Measurements from ENCODE around the gene TNNT2. TPM values are rescaled to one million over a fixed set of nuclear protein-coding genes. Genes with fewer than 3 reads are reported as not detected.
A peak's percentile ranks its signal among the peaks of the same experiment; 100 is the strongest.

TNNT2 gene
- total RNA-seq, 1 donor from 2014 or later = not detected

GRCh38 chr1:201344206-201345080 is 33.0 kb downstream of the TNNT2 start:
- Mint-ChIP-seq H3K4me3 (ENCODE audit: unreplicated experiment) (no peak overlapping the region), H3K36me3 (ENCODE audit: unreplicated experiment) (no peaks in the 10 kb centered on the region), H3K27me3 (ENCODE audit: unreplicated experiment) (peaks cover 2% of the 10 kb centered on the region), H3K9me3 (ENCODE audit: unreplicated experiment) (peaks cover 1% of the 10 kb centered on the region), H3K27ac (ENCODE audit: unreplicated experiment) (no peak overlapping the region), H3K4me1 (ENCODE audit: low read depth, unreplicated experiment) (peaks cover 13% of the 10 kb centered on the region)
- peak; percentile 8 for DNase-seq
- TF ChIP-seq CTCF (IDR thresholded peaks at IDR 0.05; ENCODE audit: partially characterized antibody, unreplicated experiment) = no peak

GRCh38 chr1:201341377-201341776 is 36.1 kb downstream of the TNNT2 start:
- Mint-ChIP-seq H3K9me3 (ENCODE audit: unreplicated experiment) (no peaks in the 10 kb centered on the region), H3K36me3 (ENCODE audit: unreplicated experiment) (peaks cover 8% of the 10 kb centered on the region), H3K4me1 (ENCODE audit: low read depth, unreplicated experiment) (no peaks in the 10 kb centered on the region), H3K27ac (ENCODE audit: unreplicated experiment) (no peak overlapping the region), H3K27me3 (ENCODE audit: unreplicated experiment) (peaks cover 2% of the 10 kb centered on the region), H3K4me3 (ENCODE audit: unreplicated experiment) (no peak overlapping the region)
- DNase-seq = no peak
- TF ChIP-seq CTCF (IDR thresholded peaks at IDR 0.05; ENCODE audit: partially characterized antibody, unreplicated experiment) = no peak

GRCh38 chr1:201336711-201337450 is 40.6 kb downstream of the TNNT2 start:
- peak; percentile 9 for DNase-seq
- no peak for TF ChIP-seq CTCF (IDR thresholded peaks at IDR 0.05; ENCODE audit: partially characterized antibody, unreplicated experiment)
- Mint-ChIP-seq H3K36me3 (ENCODE audit: unreplicated experiment) (peaks cover 8% of the 10 kb centered on the region), H3K27ac (ENCODE audit: unreplicated experiment) (no peak overlapping the region), H3K27me3 (ENCODE audit: unreplicated experiment) (peaks cover 5% of the 10 kb centered on the region), H3K4me1 (ENCODE audit: low read depth, unreplicated experiment) (no peaks in the 10 kb centered on the region), H3K9me3 (ENCODE audit: unreplicated experiment) (peaks cover 4% of the 10 kb centered on the region), H3K4me3 (ENCODE audit: unreplicated experiment) (no peak overlapping the region)

GRCh38 chr1:201335901-201336300 is 41.6 kb downstream of the TNNT2 start:
- no peak overlapping the region for H3K4me3 Mint-ChIP-seq (ENCODE audit: unreplicated experiment)
- peaks cover 4% of the 10 kb centered on the region for H3K9me3 Mint-ChIP-seq (ENCODE audit: unreplicated experiment)
- H3K36me3 Mint-ChIP-seq (ENCODE audit: unreplicated experiment) = peaks cover 8% of the 10 kb centered on the region
- H3K27me3 Mint-ChIP-seq (ENCODE audit: unreplicated experiment) = peaks cover 6% of the 10 kb centered on the region
- H3K4me1 Mint-ChIP-seq (ENCODE audit: low read depth, unreplicated experiment) = peaks cover 5% of the 10 kb centered on the region
- TF ChIP-seq CTCF (IDR thresholded peaks at IDR 0.05; ENCODE audit: partially characterized antibody, unreplicated experiment) = no peak
- no peak overlapping the region for H3K27ac Mint-ChIP-seq (ENCODE audit: unreplicated experiment)
- peak; percentile 1 for DNase-seq

Data from glutamatergic neuron (in vitro differentiated cells).